Upper lobe of right lung (tissue), 1 donor: Measurements from ENCODE around the gene IQGAP1. TPM values are rescaled to one million over a fixed set of nuclear protein-coding genes. Genes with fewer than 3 reads are reported as not detected.
"Not testable (repeated sequence)": the region's sequence is repeated elsewhere in the genome, so short reads cannot be mapped to it uniquely, and the experiment has no call there.

Experiments used
- ATAC-seq: fragments of 200-7000 bp; cut with Tn5 transposase; one replicate; pipeline ENCODE4 v1.9.1; 2020; ENCODE audit warnings: mild to moderate bottlenecking, moderate library complexity
- DNase-seq: peaks from one replicate; pipeline ENCODE4 v3.0.0-alpha.2; 2020
- H3K27ac ChIP-seq: fragments of 200-600 bp; one replicate; pipeline ENCODE4 v1.8.0; 2022
- H3K27me3 ChIP-seq: fragments of 200-600 bp; one replicate; pipeline ENCODE4 v1.8.0; 2022; ENCODE audit warnings: mild to moderate bottlenecking
- H3K36me3 ChIP-seq: fragments of 200-600 bp; one replicate; pipeline ENCODE4 v1.8.0; 2022
- H3K4me1 ChIP-seq: fragments of 200-600 bp; one replicate; pipeline ENCODE4 v1.8.0; 2022
- H3K4me3 ChIP-seq: fragments of 200-600 bp; one replicate; pipeline ENCODE4 v1.8.0; 2022; ENCODE audit warnings: mild to moderate bottlenecking
- H3K9me3 ChIP-seq: fragments of 200-600 bp; one replicate; pipeline ENCODE4 v1.8.0; 2022
- intact Hi-C: fragments of 100-400 bp; cut with DNase I; formaldehyde crosslinking; loops from one replicate; pipeline ENCODE4 v1.11.0; 2022
- total RNA-seq: library from RNA; stranded (reverse); fragmentation: NEBNext Ultra II Directional; extraction: Animal tissue kit (Norgen Biotek cat#: 25700); gene quantifications from one replicate; pipeline ENCODE4 v1.2.1, GENCODE V29; 2021
- TF ChIP-seq, protein P1 (sequence below): fragments of 200-600 bp; IDR thresholded peaks from one replicate; pipeline ENCODE4 v1.8.0; 2022; ENCODE audit warnings: antibody characterized with exemption
- donor health status: DM: no; HTN: yes; CAD: no; lungs with severe emphysema.

Gene IQGAP1
- total RNA-seq, 1 donor from 2014 or later: 256 TPM

DNA sequence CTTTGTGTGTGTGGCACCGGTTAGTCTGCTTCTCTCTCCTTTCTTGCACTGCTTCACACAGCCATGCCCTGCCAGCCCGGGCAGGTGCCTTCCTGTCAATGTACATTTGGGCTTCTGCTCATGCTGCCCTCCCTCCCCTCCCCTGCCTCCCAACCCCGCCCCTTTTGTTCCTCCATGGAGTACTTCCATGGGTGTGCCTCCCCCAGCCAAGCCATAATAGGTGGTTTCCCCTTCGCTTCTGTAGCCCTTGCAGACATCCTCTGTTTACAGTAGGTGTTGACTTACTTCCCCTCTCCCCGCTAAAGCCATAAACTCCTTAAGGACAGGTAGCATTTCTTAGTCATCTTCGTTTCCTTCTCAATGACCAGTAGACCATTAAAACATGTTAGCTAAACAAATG is 109.9 kb downstream of the IQGAP1 start:
- ATAC-seq (peak; percentile 88), DNase-seq (peak; percentile 66)
- Histone ChIP-seq H3K27me3 (no peaks in the 10 kb centered on the region), H3K4me1 (no peaks in the 10 kb centered on the region), H3K36me3 (peaks cover 100% of the 10 kb centered on the region), H3K27ac (no peak overlapping the region), H3K9me3 (no peaks in the 10 kb centered on the region), H3K4me3 (no peak overlapping the region)
- intact Hi-C loops: loop anchor here (10.0 kb wide), 1 partner anchor 47 kb away; no protein-coding TSS in a partner anchor
- TF ChIP-seq, protein P1, sequence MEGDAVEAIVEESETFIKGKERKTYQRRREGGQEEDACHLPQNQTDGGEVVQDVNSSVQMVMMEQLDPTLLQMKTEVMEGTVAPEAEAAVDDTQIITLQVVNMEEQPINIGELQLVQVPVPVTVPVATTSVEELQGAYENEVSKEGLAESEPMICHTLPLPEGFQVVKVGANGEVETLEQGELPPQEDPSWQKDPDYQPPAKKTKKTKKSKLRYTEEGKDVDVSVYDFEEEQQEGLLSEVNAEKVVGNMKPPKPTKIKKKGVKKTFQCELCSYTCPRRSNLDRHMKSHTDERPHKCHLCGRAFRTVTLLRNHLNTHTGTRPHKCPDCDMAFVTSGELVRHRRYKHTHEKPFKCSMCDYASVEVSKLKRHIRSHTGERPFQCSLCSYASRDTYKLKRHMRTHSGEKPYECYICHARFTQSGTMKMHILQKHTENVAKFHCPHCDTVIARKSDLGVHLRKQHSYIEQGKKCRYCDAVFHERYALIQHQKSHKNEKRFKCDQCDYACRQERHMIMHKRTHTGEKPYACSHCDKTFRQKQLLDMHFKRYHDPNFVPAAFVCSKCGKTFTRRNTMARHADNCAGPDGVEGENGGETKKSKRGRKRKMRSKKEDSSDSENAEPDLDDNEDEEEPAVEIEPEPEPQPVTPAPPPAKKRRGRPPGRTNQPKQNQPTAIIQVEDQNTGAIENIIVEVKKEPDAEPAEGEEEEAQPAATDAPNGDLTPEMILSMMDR: no peak

DNA sequence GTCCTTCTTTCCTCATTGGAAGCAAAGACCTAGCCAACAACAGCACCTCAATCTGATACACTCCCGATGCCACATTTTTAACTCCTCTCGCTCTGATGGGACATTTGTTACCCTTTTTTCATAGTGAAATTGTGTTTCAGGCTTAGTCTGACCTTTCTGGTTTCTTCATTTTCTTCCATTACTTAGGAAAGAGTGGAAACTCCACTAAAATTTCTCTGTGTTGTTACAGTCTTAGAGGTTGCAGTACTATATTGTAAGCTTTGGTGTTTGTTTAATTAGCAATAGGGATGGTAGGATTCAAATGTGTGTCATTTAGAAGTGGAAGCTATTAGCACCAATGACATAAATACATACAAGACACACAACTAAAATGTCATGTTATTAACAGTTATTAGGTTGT is 112.1 kb downstream of the IQGAP1 start:
- Histone ChIP-seq H3K9me3 (no peaks in the 10 kb centered on the region), H3K27ac (no peak overlapping the region), H3K4me3 (no peak overlapping the region), H3K36me3 (peaks cover 82% of the 10 kb centered on the region), H3K4me1 (no peaks in the 10 kb centered on the region), H3K27me3 (no peaks in the 10 kb centered on the region)
- intact Hi-C loops: no loop called here
- TF ChIP-seq, protein P1: no peak
- no peak for ATAC-seq
- no peak for DNase-seq

DNA sequence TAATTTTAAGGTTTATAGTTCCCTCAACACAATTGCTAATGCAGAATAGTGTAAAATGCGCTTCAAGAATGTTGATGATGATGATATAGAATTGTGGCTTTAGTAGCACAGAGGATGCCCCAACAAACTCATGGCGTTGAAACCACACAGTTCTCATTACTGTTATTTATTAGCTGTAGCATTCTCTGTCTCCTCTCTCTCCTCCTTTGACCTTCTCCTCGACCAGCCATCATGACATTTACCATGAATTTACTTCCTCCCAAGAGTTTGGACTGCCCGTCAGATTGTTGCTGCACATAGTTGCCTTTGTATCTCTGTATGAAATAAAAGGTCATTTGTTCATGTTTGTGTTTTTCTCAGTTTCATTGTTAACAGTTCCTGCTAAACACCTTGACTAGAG is 113.9 kb downstream of the IQGAP1 start:
- TF ChIP-seq, protein P1: no peak
- DNase-seq (no peak), ATAC-seq (no peak)
- H3K9me3 ChIP-seq: no peaks in the 10 kb centered on the region
- no peak overlapping the region for H3K27ac ChIP-seq
- intact Hi-C loops: no loop called here
- H3K4me3 ChIP-seq: no peak overlapping the region
- peaks cover 66% of the 10 kb centered on the region for H3K36me3 ChIP-seq
- H3K4me1 ChIP-seq: no peaks in the 10 kb centered on the region
- H3K27me3 ChIP-seq: no peaks in the 10 kb centered on the region

DNA sequence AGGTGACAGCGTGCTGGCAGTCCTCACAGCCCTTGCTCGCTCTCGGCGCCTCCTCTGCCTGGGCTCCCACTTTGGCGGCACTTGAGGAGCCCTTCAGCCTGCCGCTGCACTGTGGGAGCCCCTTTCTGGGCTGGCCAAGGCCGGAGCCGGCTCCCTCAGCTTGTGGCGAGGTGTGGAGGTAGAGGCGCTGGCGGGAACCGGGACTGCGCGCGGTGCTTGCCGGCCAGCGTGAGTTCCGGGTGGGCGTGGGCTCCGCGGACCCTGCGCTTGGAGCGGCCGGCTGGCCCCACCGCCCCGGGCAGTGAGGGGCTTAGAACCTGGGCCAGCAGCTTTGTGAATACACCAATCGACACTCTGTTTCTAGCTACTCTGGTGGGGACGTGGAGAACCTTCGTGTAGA is 122.7 kb downstream of the IQGAP1 start:
- H3K9me3 ChIP-seq, H3K4me3 ChIP-seq, H3K27me3 ChIP-seq, ATAC-seq, H3K27ac ChIP-seq, H3K36me3 ChIP-seq, H3K4me1 ChIP-seq, DNase-seq, intact Hi-C loops: not testable (repeated sequence)

DNA sequence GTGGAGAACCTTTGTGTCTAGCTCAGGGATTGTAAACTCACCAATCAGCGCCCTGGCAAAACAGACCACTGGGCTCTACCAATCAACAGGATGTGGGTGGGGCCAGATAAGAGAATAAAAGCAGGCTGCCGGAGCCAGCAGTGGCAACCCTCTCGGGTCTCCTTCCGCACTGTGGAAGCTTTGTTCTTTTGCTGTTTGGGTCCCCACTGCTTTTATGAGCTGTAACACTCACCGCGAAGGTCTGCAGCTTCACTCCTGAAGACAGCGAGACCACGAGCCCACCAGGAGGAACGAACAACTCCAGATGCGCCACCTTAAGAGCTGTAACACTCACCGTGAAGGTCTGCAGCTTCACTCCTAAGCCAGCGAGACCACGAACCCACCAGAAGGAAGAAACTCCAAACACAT is 123.2 kb downstream of the IQGAP1 start:
- DNase-seq, ATAC-seq, H3K36me3 ChIP-seq, H3K4me1 ChIP-seq, H3K4me3 ChIP-seq, H3K9me3 ChIP-seq, intact Hi-C loops, H3K27me3 ChIP-seq, H3K27ac ChIP-seq: not testable (repeated sequence)

DNA sequence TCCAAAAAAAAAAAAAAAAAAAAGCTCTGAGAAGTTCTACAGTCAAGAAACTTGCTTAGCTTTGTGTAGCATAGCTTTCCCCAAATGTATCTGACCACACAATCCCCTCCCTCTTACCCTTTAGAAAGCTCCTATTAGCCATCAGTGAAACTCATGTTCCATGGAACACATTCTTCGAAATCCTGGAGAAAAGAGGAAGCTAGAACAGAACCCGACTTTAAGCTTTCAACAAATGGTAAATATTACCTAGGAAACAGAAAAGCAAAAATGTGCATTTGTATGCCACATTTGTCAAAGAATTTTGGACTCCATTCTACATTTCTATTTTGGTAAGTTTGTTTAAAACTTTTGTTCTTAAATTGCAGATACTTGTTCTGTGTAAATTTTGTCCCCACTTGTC is 124.2 kb downstream of the IQGAP1 start:
- Histone ChIP-seq H3K36me3 (no peaks in the 10 kb centered on the region), H3K27ac (no peak overlapping the region), H3K4me1 (no peaks in the 10 kb centered on the region), H3K27me3 (no peaks in the 10 kb centered on the region), H3K4me3 (no peak overlapping the region), H3K9me3 (no peaks in the 10 kb centered on the region)
- DNase-seq (no peak), ATAC-seq (no peak)
- intact Hi-C loops: no loop called here
- TF ChIP-seq, protein P1: no peak

DNA sequence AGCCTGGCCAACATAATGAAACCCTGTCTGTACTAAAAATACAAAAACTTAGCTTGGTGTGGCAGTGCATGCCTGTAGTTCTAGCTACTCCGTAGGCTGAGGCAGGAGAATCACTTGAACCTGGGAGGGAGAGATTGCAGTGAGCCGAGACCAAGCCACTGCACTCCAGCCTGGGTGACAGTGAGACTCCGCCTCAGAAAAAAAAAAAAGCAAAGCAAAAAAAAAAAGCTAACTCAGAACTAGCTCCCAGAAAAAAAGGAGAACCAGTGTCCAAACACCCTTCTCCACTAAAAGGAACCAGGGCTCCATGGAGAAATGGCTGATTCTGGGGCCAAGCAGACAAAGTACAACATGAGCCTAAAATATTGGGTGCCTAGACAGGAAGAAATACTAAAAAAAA is 124.9 kb downstream of the IQGAP1 start:
- intact Hi-C loops: no loop called here
- Histone ChIP-seq H3K27ac (no peak overlapping the region), H3K4me1 (no peaks in the 10 kb centered on the region), H3K36me3 (no peaks in the 10 kb centered on the region), H3K9me3 (no peaks in the 10 kb centered on the region), H3K27me3 (no peaks in the 10 kb centered on the region), H3K4me3 (no peak overlapping the region)
- DNase-seq (no peak), ATAC-seq (peak; percentile 36)
- TF ChIP-seq, protein P1: no peak
